CD14-positive monocyte (primary cell): ENCODE measurements around the gene UBASH3B. TPM values are rescaled to one million over a fixed set of nuclear protein-coding genes. Genes with fewer than 3 reads are reported as not detected.

Experiments
- DNase-seq, 3 donors: peaks; one replicate each; pipeline ENCODE4 v3.0.0-alpha.2; 2011 to 2022
- H2AFZ ChIP-seq: 2 replicates; pipeline ENCODE4 v1.6.0; 2012; ENCODE audit warnings: mild to moderate bottlenecking, low read depth, low read length, inconsistent platforms; ENCODE audit not compliant: insufficient read depth, poor library complexity, severe bottlenecking
- H3K27ac ChIP-seq, 2 donors: 1 replicate in 1 of 2; 2 replicates in 1 of 2; pipeline ENCODE4 v1.5.1; 2012 to 2013; ENCODE audit warnings: low read length in 2 of 2, control low read depth in 1 of 2, inconsistent platforms in 1 of 2, low read depth in 1 of 2, mild to moderate bottlenecking in 1 of 2
- H3K27me3 ChIP-seq, 2 donors: one replicate each; pipeline versions ENCODE4 v1.6.0 to v1.6.1; 2011 to 2013; ENCODE audit warnings: low read length in 2 of 2; ENCODE audit not compliant: control insufficient read depth in 2 of 2, insufficient read depth in 2 of 2
- H3K36me3 ChIP-seq, 2 donors: replicated peaks in 1 of 2; 1 replicate in 1 of 2; 2 replicates in 1 of 2; pipeline versions ENCODE4 v1.5.1 to v1.6.1; 2012 to 2013; ENCODE audit warnings: low read length in 2 of 2, control low read depth in 1 of 2, inconsistent platforms in 1 of 2, mild to moderate bottlenecking in 1 of 2; ENCODE audit not compliant: insufficient read depth in 2 of 2, control insufficient read depth in 1 of 2
- H3K4me1 ChIP-seq, 2 donors: 1 replicate in 1 of 2; 2 replicates in 1 of 2; pipeline versions ENCODE4 v1.5.1 to v1.6.1; 2012 to 2013; ENCODE audit warnings: low read length in 2 of 2, control low read depth in 1 of 2, inconsistent platforms in 1 of 2, mild to moderate bottlenecking in 1 of 2, moderate library complexity in 1 of 2; ENCODE audit not compliant: insufficient read depth in 2 of 2, control insufficient read depth in 1 of 2
- H3K4me2 ChIP-seq: replicated peaks from 2 replicates; pipeline ENCODE3; 2012; ENCODE audit warnings: low read length, moderate library complexity, mild to moderate bottlenecking; ENCODE audit not compliant: poor library complexity, severe bottlenecking; ENCODE audit errors: extremely low read depth
- H3K4me3 ChIP-seq, 3 experiments: fragments of 200-600 bp in 1 of 3; sonication (generic) in 1 of 3; replicated peaks in 1 of 3; 1 replicate in 2 of 3; 2 replicates in 1 of 3; pipeline ENCODE4 v1.5.1; 2011 to 2013; ENCODE audit warnings: low read length in 3 of 3, mild to moderate bottlenecking in 3 of 3, control low read depth in 2 of 3, low read depth in 2 of 3, inconsistent platforms in 1 of 3, moderate library complexity in 1 of 3
- H3K79me2 ChIP-seq: 2 replicates; pipeline ENCODE4 v1.6.0; 2012; ENCODE audit warnings: mild to moderate bottlenecking, control low read depth, inconsistent platforms, low read length, moderate library complexity; ENCODE audit not compliant: insufficient read depth
- H3K9ac ChIP-seq: 2 replicates; pipeline ENCODE4 v1.6.0; 2017; ENCODE audit warnings: low read length, mild to moderate bottlenecking; ENCODE audit not compliant: insufficient read depth, poor library complexity, severe bottlenecking
- H3K9me3 ChIP-seq, 2 donors: replicated peaks in 1 of 2; 1 replicate in 1 of 2; 2 replicates in 1 of 2; pipeline versions ENCODE4 v1.5.1 to v1.6.1; 2012 to 2013; ENCODE audit warnings: low read length in 2 of 2, control low read depth in 1 of 2; ENCODE audit not compliant: control insufficient read depth in 1 of 2, insufficient read depth in 1 of 2
- H4K20me1 ChIP-seq: 2 replicates; pipeline ENCODE4 v1.6.0; 2012; ENCODE audit warnings: mild to moderate bottlenecking, low read length, control low read depth, moderate library complexity; ENCODE audit not compliant: insufficient read depth
- H3K27ac Mint-ChIP-seq, 7 donors: one replicate each; pipeline ENCODE4 v1.8.0; 2020; ENCODE audit warnings: mild to moderate bottlenecking in 7 of 7, mixed read lengths in 7 of 7, moderate library complexity in 6 of 7, inconsistent platforms in 2 of 7
- H3K27me3 Mint-ChIP-seq, 3 donors: one replicate each; pipeline ENCODE4 v1.8.0; 2021 to 2022; ENCODE audit warnings: low read depth in 3 of 3, mild to moderate bottlenecking in 3 of 3, mixed read lengths in 3 of 3, moderate library complexity in 3 of 3, inconsistent platforms in 1 of 3
- H3K36me3 Mint-ChIP-seq, 2 donors: one replicate each; pipeline ENCODE4 v1.8.0; 2020; ENCODE audit warnings: mixed read lengths in 2 of 2, inconsistent platforms in 1 of 2, mild to moderate bottlenecking in 1 of 2
- H3K4me1 Mint-ChIP-seq: one replicate; pipeline ENCODE4 v1.8.0; 2020; ENCODE audit warnings: mild to moderate bottlenecking, mixed read lengths
- H3K4me3 Mint-ChIP-seq, 2 donors: one replicate each; pipeline ENCODE4 v1.8.0; 2020; ENCODE audit warnings: mild to moderate bottlenecking in 2 of 2, mixed read lengths in 2 of 2, moderate library complexity in 1 of 2
- H3K9me3 Mint-ChIP-seq, 7 donors: one replicate each; pipeline ENCODE4 v1.8.0; 2020 to 2022; ENCODE audit warnings: mixed read lengths in 7 of 7, mild to moderate bottlenecking in 6 of 7, moderate library complexity in 6 of 7, inconsistent platforms in 2 of 7
- CTCF ChIP-seq: fragments of 200-600 bp; IDR thresholded peaks from one replicate; pipeline ENCODE4 v1.8.0; 2022; ENCODE audit warnings: antibody characterized with exemption, mild to moderate bottlenecking
- WGBS: methylation state at CpG from one replicate; pipeline ENCODE4 v1.1.5; 2013; ENCODE audit warnings: missing lambda C conversion rate; ENCODE audit not compliant: insufficient coverage; 5-methylcytosine and 5-hydroxymethylcytosine counted together
- intact Hi-C, 2 donors: fragments of 100-400 bp; cut with micrococcal nuclease; formaldehyde crosslinking; loops; one replicate each; pipeline versions ENCODE4 v1.15.0 to v1.15.1; 2023
- polyA plus RNA-seq, 3 donors: library from polyadenylated mRNA; depleted of rRNA in 1 of 3; unstranded in 2 of 3; stranded (reverse) in 1 of 3; fragments of 300-500 nt in 2 of 3; fragments of >200 nt in 1 of 3; fragmentation: Illumina TruSeq in 2 of 3; gene quantifications; 1 replicate in 2 of 3; 2 replicates in 1 of 3; pipeline ENCODE4 v1.2.3, GENCODE V29; 2012 to 2021

UBASH3B gene
- polyA plus RNA-seq, 3 donors: 3.3 to 13.5 (median 7.1) TPM

DNA sequence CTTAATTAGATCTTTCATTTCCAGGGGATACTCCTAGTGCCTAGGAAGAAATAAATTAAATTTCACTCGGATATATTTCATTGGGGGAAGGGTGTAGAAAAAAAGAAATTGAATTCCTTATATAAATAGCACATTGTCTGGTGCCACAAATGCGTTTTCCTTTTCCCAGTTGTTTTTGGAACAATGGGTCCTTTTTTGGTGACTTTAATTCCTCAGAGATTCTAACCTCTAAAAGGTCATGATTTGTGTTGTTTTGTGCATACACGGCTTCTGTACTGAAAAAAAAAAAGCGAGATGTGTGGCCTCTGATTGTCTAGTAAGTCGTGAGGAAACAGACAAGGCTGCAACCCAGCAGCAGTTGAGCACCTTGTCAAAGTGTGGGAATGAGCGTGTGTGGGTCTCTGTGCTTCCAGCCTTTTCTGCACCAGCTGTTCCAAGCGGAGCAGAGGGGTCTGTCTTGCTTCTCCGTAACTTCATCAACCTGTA, 118.3 kb downstream of the UBASH3B start:
- H3K4me3 Mint-ChIP-seq: no peak overlapping the region

GRCh38 chr11:122775675-122776271, 120.3 kb downstream of the UBASH3B start:
- no peaks in the 10 kb centered on the region for H3K9me3 Mint-ChIP-seq
- no peaks in the 10 kb centered on the region for H3K27me3 ChIP-seq
- H4K20me1 ChIP-seq: peaks cover 28% of the 10 kb centered on the region
- no peak overlapping the region for H3K4me3 ChIP-seq
- H3K36me3 Mint-ChIP-seq: peaks cover 36 to 49% of the 10 kb centered on the region in 2 donors
- no peak overlapping the region for H2AFZ ChIP-seq
- H3K79me2 ChIP-seq: no peaks in the 10 kb centered on the region
- no peak for DNase-seq
- no peak overlapping the region for H3K27ac ChIP-seq
- intact Hi-C loops: no loop called here
- no peaks in the 10 kb centered on the region for H3K9me3 ChIP-seq
- peaks cover 6 to 9% of the 10 kb centered on the region in 2 donors for H3K4me1 ChIP-seq
- peaks cover 21% of the 10 kb centered on the region for H3K4me1 Mint-ChIP-seq
- peaks cover 18 to 25% of the 10 kb centered on the region in 2 donors for H3K36me3 ChIP-seq
- no peak overlapping the region for H3K4me3 Mint-ChIP-seq
- H3K4me2 ChIP-seq: no peak overlapping the region
- H3K27ac Mint-ChIP-seq: peak overlapping the region in 2 of 7 donors; percentile 60 to 82
- WGBS: no CpG with 5 or more reads among the region's 3 CpGs
- H3K9ac ChIP-seq: no peak overlapping the region
- TF ChIP-seq CTCF: no peak
- peaks cover 0 to 5% (median 5%) of the 10 kb centered on the region in 3 donors for H3K27me3 Mint-ChIP-seq

More for the DNA sequence above, 118.3 kb downstream of the UBASH3B start:
- Histone ChIP-seq H3K4me1 (peaks cover 0 to under 1% of the 10 kb centered on the region in 2 donors), H3K9me3 (no peaks in the 10 kb centered on the region), H3K27me3 (no peaks in the 10 kb centered on the region), H3K9ac (no peak overlapping the region), H4K20me1 (peaks cover 38% of the 10 kb centered on the region), H3K4me2 (no peak overlapping the region), H3K4me3 (no peak overlapping the region), H3K27ac (no peak overlapping the region), H3K36me3 (peaks cover 9 to 13% of the 10 kb centered on the region in 2 donors), H3K79me2 (peaks cover 4% of the 10 kb centered on the region), H2AFZ (no peak overlapping the region)
- H3K27ac Mint-ChIP-seq: peak overlapping the region in 1 of 7 donors; percentile 1
- intact Hi-C loops: no loop called here
- WGBS: 96% methylated on average over 5 of the region's 8 CpGs
- H3K36me3 Mint-ChIP-seq: peaks cover 30 to 40% of the 10 kb centered on the region in 2 donors
- peaks cover 0 to 5% (median 2%) of the 10 kb centered on the region in 3 donors for H3K27me3 Mint-ChIP-seq
- TF ChIP-seq CTCF: no peak
- no peaks in the 10 kb centered on the region for H3K9me3 Mint-ChIP-seq
- DNase-seq: no peak
- H3K4me1 Mint-ChIP-seq: peaks cover 11% of the 10 kb centered on the region
